ENCODE data around the gene SLC16A12. TPM values are rescaled to one million over a fixed set of nuclear protein-coding genes. Genes with fewer than 3 reads are reported as not detected.
A peak's percentile ranks its signal among the peaks of the same experiment; 100 is the strongest.

Gene SLC16A12
- polyA plus RNA-seq (2012; ENCODE audit: insufficient read depth, insufficient read length, low read depth) = not detected

GRCh38 chr10:89535171-89536012 lies at the start of gene SLC16A12:
Gene SLC16A12 (minus strand): TSS chr10:89535594. CDS start chr10:89462578, 73,016 bp downstream.
- no peaks in the 10 kb centered on the region for H3K9me3 ChIP-seq
- H3K4me1 ChIP-seq = no peaks in the 10 kb centered on the region
- DNase-seq = peak; percentile 26
- no peak for TF ChIP-seq CTCF (IDR thresholded peaks at IDR 0.05; ENCODE audit: low read depth, low read length)
- no peaks in the 10 kb centered on the region for H3K36me3 ChIP-seq
- H3K27me3 ChIP-seq = peaks cover 21% of the 10 kb centered on the region
- H3K4me3 ChIP-seq (ENCODE audit: low read depth, low read length) = peak within 1 kb of the TSS; percentile 24; the same call in 1 of the 2 replicates

GRCh38 chr10:89582022-89582421 lies 46.6 kb upstream of the SLC16A12 start:
- no peak for DNase-seq
- H3K4me3 ChIP-seq (ENCODE audit: low read depth, low read length) = no peak overlapping the region
- H3K36me3 ChIP-seq = no peaks in the 10 kb centered on the region
- TF ChIP-seq CTCF (IDR thresholded peaks at IDR 0.05; ENCODE audit: low read depth, low read length) = no peak
- no peaks in the 10 kb centered on the region for H3K4me1 ChIP-seq
- H3K27me3 ChIP-seq = no peaks in the 10 kb centered on the region
- no peaks in the 10 kb centered on the region for H3K9me3 ChIP-seq

- TF ChIP-seq CTCF (IDR thresholded peaks at IDR 0.05; ENCODE audit: low read depth, low read length) = no peak
- no peak overlapping the region for H3K4me3 ChIP-seq (ENCODE audit: low read depth, low read length)
- no peaks in the 10 kb centered on the region for H3K27me3 ChIP-seq
- DNase-seq = no peak
- no peaks in the 10 kb centered on the region for H3K4me1 ChIP-seq
- no peaks in the 10 kb centered on the region for H3K9me3 ChIP-seq
- no peaks in the 10 kb centered on the region for H3K36me3 ChIP-seq
Measured at GRCh38 chr10:89580243-89580642, 44.8 kb upstream of the SLC16A12 start.

GRCh38 chr10:89576696-89577095 lies 41.3 kb upstream of the SLC16A12 start:
- no peak for TF ChIP-seq CTCF (IDR thresholded peaks at IDR 0.05; ENCODE audit: low read depth, low read length)
- Histone ChIP-seq H3K9me3 (no peaks in the 10 kb centered on the region), H3K4me1 (no peaks in the 10 kb centered on the region), H3K36me3 (no peaks in the 10 kb centered on the region), H3K4me3 (ENCODE audit: low read depth, low read length) (no peak overlapping the region), H3K27me3 (no peaks in the 10 kb centered on the region)
- DNase-seq = no peak

GRCh38 chr10:89576022-89576421 lies 40.6 kb upstream of the SLC16A12 start:
- Histone ChIP-seq H3K4me1 (no peaks in the 10 kb centered on the region), H3K27me3 (no peaks in the 10 kb centered on the region), H3K4me3 (ENCODE audit: low read depth, low read length) (no peak overlapping the region), H3K36me3 (no peaks in the 10 kb centered on the region), H3K9me3 (no peaks in the 10 kb centered on the region)
- no peak for DNase-seq
- no peak for TF ChIP-seq CTCF (IDR thresholded peaks at IDR 0.05; ENCODE audit: low read depth, low read length)

GRCh38 chr10:89575031-89575430 lies 39.6 kb upstream of the SLC16A12 start:
- Histone ChIP-seq H3K36me3 (no peaks in the 10 kb centered on the region), H3K4me1 (no peaks in the 10 kb centered on the region), H3K4me3 (ENCODE audit: low read depth, low read length) (no peak overlapping the region), H3K27me3 (no peaks in the 10 kb centered on the region), H3K9me3 (no peaks in the 10 kb centered on the region)
- DNase-seq = no peak
- TF ChIP-seq CTCF (IDR thresholded peaks at IDR 0.05; ENCODE audit: low read depth, low read length) = no peak
